Neural cell (in vitro differentiated cells): ENCODE measurements around the gene CDC42SE1.

Experiments used
- EZH2 ChIP-seq: fragments of 200-600, 300-800 bp; shearing (Covaris generic), sonication (generic); IDR thresholded peaks from 2 replicates; pipeline ENCODE4 v1.6.1; 2014; ENCODE audit warnings: antibody characterized with exemption, low read length, borderline replicate concordance, mild to moderate bottlenecking; ENCODE audit not compliant: insufficient read depth, poor library complexity, severe bottlenecking
- RAD21 ChIP-seq: fragments of 450-650 bp; conservative IDR thresholded peaks from 2 replicates; pipeline ENCODE4 v1.6.1; 2014; ENCODE audit warnings: antibody characterized with exemption, mild to moderate bottlenecking, moderate library complexity
- TAF1 ChIP-seq: IDR thresholded peaks from 2 replicates; pipeline ENCODE4 v1.6.1; 2012; ENCODE audit warnings: low read depth
- TF ChIP-seq, protein P1 (sequence below): fragments of 450-650 bp; IDR thresholded peaks from 2 replicates; pipeline ENCODE4 v1.5.1; 2014; ENCODE audit warnings: antibody characterized with exemption, mild to moderate bottlenecking, moderate library complexity; ENCODE audit not compliant: poor library complexity, severe bottlenecking

DNA sequence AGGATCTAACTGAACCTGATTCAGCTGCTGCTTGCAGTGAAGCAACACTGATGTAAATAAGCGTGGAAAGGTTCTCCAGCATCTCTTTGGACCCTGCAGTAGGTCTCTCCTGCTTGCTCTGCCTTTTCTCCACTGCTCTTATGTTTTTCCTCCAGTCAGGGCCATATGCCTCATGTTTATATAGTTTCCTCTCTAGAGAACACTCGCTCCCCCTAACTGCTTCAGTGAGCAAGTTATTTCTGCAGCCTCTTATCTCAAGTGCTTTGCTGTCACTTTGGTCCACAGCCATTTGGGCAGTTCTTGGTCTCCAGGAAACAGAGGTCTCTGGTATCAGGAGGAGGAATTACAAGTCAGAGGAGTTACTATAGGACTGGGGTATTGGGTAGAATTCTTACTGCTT is 45.9 kb downstream of the CDC42SE1 start:
- TF ChIP-seq, protein P1, sequence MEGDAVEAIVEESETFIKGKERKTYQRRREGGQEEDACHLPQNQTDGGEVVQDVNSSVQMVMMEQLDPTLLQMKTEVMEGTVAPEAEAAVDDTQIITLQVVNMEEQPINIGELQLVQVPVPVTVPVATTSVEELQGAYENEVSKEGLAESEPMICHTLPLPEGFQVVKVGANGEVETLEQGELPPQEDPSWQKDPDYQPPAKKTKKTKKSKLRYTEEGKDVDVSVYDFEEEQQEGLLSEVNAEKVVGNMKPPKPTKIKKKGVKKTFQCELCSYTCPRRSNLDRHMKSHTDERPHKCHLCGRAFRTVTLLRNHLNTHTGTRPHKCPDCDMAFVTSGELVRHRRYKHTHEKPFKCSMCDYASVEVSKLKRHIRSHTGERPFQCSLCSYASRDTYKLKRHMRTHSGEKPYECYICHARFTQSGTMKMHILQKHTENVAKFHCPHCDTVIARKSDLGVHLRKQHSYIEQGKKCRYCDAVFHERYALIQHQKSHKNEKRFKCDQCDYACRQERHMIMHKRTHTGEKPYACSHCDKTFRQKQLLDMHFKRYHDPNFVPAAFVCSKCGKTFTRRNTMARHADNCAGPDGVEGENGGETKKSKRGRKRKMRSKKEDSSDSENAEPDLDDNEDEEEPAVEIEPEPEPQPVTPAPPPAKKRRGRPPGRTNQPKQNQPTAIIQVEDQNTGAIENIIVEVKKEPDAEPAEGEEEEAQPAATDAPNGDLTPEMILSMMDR: no peak
- TF ChIP-seq RAD21 (no peak), EZH2 (no peak), TAF1 (no peak)
